ENCODE results near the gene SMIM1.

Gene SMIM1

DNA sequence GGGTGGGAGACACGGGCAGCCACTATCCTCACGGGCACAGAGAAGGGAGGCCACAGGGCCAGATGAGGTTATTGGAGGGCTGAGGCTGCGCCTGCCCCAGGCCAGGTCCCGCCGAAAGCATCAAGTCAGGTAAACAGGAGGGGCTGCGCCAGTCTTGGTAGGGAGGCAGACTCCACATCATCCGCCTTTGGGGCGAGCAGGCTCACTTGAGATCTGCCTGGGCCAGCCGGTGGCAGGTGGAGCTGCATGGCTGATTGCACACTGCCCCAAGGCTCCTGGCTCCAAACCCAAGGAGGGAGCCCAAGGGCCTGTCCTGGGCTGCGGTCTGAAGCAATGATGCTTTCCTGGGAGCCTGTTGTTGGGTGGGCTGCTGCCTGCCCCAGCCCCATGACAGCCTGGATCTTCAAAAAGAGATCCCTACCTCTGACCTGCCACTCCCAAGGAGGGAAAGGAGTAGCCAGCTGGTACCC, 4.6 kb downstream of the SMIM1 start:
- DNase-seq (ENCODE audit: low read depth) = no peak

DNA sequence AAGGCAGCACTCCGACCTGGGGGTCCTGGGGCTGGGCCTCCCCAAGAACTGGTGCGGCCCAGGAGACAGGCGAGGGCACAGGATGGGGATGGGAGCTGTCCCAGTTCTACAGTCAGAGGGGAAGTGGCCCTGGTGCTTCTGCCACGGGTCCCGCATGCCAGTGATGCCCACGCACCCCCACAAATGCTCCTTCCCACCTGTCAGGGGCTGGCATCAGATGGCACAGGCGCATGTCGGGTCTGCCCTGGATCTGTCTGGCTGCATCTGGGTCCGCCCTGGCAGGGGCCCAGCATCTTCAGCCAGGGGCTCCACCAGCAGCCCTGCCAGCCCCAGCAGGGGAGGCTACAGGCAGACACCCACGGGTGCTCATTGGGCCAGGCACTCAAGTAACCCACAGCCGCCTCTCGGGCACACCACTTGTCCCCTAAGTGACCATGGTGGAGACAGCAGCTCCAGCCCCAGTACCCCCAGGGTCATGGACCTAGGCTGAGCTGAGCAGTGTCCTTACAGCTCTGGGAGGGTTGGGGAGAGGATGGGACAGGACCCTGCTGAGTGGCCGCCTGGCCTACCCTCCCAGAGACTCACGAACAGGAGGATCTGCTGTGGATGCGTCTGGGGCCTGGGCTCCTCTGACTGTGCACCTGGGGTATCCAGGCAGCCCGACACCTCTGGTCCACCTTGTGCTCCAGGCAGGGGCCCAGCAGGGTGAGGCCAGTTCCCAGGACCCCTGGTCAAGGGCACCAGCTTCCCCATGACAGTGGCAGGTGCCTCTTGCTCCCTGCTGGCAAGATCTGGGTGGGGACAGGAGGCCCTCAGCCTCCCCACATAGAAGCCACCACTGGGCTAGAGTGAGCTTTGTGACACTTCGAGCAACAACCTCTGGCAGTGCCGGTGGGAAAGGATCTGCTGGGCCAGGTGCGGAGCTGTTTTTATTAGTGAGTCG, 5.4 kb downstream of the SMIM1 start:
- DNase-seq (ENCODE audit: low read depth) = no peak

DNA sequence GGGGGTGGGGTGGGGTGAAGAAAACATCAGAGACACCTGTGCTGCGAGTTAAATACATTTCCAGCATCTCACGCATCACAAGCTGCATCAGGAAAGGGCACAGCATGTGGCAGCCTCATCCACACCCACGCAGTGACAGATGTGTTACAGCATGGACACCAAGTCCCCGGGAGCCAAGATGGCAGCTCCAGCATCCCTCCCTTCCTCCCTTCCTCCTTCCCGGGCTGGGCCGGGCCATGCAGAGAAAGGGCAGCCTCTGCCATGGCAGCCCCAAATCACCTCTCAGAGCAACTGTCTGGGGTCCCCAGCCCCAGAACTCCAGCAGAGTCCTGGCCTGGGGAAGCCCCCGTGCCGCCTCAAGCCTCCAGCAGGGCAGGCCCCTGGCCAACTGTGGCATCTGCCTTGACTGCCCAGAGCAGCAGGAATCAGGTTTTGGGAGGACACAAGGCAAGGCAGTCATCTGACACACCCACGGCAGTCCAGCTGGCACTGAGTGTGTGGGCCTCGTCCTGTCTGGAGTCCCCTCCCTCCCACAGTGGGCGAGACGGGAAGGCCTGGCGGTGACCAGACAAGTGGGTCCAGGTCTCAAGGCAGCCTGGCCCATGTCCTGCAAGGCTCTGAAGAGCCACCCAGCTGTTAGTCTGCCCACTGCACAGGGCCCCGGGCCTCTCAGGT, 6.2 kb downstream of the SMIM1 start:
- DNase-seq (ENCODE audit: low read depth) = no peak

DNA sequence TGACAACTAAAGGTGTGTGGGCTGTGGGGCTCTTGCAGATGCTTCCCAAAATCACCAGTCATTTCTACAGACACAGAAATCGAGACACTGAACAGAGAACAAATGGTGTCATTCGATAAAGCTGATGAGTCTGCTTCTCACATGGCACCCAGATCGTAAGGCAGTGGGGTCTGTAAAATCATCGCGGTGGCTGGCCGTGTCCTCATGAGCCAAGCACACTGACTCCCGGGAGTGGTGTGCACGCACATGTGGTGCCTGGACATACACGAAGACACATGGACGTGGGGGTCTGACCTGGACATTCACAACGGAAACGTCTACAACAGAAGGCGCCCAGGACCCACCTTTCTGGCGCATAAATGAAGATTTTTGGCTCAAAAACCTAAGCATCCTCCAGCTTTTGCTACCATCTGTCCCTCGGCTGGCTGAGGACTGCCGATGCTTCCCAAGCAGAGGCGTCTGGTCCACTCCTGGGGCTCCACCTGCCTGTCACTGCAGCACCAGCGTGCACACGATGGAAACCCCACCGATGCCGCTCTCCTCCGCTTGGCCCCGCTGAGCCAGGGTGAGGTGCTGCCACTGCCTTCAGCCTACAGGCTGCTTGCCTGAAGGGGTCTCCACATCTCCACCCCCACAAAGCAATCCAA, 6.8 kb downstream of the SMIM1 start:
- no peak for DNase-seq (ENCODE audit: low read depth)

DNA sequence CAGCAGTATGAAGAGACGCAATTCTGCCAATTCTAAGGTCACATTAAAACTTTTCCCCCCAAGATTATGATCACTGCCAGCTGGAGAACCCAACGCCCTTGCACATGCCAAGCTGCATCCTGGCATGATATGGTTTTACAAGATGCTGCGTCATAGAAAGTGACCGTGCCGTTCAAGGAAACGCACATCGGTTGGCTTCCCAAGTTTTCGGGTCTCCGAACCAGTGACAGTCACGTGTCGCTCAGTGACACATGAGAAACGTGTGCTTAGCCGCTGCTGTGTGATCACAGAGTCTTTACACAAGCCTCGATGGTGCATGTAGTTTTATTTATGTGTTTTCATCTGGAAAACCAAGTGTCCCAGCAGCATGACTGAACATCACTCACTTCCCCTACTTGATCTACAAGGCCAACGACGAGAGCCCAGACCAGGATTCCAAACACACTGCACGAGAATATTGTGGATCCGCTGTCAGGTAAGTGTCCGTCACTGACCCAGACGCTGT, 7.4 kb downstream of the SMIM1 start:
- no peak for DNase-seq (ENCODE audit: low read depth)

DNA sequence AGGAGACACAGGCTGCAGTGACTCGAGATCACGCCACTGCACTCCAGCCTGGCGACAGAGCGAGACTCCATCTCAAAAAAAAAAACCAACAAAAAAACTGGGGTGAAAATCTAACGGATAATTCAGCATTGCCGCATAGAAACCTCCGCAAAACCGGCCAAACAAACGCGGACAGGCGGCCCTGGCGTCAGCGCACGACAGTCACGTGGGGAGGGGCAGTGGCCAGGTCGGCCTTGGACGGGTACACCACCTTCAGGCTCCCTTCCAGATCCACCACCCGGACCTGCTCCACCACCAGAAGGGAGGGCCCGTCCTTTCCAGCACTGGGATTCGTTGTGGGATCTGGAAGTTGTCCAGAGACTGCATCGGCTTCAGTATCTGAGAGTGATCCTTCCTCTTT, 8.4 kb downstream of the SMIM1 start:
- no peak for DNase-seq (ENCODE audit: low read depth)

DNA sequence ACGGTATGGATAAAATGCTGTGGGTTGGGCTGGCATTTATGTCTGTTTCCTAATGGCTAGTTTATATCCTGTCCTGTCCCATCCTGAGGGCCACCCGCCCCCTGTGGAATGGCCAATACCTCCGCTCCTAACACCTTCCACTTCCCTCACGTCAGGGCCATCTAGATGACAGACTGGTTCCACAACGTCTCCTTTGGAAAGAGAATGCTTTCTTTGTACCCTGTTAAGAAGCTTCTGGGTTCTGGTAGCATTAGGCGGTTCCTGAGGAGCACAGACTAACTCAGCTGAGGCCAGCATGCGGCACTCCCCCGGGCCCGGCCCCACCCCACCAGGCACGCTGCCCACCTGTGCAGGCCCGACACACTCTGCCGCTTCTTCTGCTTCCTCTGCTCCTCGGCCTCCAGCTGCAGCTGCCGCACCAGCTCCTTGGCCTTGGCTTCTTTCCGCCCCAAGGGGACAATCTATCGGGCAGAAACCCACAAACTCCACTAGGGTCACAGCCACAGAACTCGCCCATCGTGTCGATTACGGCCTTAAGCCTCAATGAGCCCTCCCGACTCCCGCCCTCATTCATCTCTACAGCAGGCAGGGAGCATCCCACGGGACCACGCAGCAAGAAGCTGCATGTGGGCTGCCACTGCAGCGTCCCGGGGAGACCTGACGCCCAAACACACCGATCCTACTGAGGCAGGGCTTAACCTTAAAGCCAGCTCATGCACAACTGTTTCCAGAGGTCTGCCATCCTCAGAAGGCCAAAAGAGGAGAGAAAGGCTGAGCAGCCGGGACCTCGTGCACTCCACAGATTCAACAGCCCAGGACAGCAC, 11.3 kb downstream of the SMIM1 start:
- DNase-seq (ENCODE audit: low read depth) = no peak

DNA sequence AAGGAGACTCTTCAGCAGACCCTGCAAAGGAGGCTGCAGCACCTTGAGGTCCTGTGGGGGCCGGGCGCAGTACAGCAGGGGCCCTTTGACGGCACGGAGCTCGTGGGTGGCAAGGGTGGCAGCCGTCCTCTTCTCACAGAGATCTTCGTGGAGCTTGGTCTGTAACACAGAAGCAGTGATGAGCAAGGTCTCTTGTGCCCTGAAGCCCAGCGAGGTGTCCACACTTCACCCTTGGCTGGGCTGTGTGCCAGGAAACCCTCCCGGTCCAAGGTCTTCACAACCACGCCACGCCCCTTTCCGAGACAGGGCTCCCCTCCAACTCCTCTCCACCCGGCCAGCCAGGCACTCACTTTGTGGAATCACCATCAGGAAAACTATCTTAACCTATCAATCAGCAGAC, 12.5 kb downstream of the SMIM1 start:
- no peak for DNase-seq (ENCODE audit: low read depth)

DNA sequence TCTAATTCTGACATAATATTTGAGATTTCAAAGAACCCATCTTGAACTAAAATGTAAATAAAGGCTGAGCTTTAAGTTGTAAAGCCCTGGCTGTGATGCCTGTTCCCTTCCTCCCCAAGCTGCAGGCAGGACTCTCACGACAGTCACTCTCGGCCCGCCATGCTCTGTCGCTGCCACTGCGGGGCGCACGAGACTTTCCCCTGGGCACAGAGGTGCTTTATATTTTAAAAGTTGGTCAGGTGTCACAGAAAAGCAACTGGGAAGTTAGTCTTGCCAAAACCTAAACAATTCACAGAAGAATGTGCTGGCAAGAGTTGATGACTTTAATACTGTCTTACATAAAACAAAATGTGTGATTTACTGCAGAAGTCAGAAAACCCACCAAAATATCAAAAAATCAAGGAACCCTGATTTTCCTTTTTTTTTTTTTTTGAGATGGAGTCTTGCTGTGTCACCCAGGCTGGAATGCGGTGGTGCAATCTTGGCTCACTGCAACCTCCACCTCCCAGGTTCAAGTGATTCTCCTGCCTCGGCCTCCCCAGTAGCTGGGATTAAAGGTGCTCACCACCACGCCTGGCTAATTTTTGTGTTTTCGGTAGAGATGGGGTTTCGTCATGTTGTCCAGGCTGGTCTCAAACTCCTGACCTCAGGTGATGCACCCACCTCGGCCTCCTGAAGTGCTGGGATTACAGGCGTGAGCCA, 13.1 kb downstream of the SMIM1 start:
- no peak for DNase-seq (ENCODE audit: low read depth)

DNA sequence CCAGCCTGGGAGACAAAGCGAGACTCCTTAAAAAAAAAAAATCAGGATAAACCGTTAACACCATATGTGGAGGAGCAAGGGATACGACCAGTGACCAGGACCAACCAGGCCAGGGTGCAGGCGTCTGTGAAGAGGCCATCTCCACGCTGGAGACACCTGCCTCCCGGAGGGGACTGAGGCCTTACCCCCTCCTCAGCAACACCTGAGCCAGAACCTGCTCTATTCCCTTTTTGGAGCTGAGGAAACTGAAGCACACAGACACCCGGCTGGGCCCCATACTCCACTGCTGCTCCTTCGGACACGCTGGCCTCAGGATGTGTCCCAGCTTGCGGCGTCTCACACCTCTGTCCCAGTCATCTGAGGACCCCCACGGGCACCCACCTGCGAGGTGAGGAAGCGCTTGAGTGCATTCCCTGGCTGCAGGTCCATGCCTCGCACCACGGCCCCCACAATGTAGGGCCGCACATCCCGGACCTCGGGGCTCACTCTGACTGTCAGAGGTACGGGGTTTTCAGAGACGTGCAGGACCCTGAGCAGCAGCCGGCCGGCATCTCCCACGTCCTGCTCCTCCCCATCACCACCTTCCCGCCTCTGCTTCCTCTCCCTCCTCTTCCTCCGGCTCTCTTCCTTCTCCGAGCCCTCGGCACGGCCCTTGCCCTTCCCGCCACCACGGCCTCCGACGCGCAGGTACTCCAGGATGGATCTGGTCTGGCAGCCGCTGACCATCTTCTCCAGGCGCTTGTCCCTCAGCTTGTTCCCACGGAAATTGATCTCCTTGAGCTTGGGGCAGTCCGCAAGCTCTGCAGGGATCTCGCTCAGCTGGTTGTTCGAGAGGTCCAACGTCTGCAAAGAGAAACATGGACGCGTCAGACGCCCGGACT, 14.2 kb downstream of the SMIM1 start:
- no peak for DNase-seq (ENCODE audit: low read depth)

DNA sequence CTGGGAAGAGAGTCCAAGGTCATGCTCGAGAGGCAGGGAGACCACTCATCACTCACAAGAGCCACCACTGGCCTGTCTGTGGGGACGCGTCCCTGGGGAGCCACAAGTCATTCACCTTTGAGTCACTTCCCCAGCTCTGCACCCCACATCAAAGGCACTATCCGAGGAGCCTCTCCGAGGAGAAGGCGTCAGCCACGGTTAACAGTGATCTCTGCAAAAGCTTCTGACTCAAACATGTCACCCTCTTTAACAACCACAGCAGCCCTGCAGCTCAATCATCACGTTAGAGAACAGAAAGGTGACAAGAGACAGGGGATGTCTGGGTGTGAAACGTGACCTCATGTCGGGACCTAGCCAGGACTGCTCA, 14.8 kb downstream of the SMIM1 start:
- DNase-seq (ENCODE audit: low read depth) = no peak

DNA sequence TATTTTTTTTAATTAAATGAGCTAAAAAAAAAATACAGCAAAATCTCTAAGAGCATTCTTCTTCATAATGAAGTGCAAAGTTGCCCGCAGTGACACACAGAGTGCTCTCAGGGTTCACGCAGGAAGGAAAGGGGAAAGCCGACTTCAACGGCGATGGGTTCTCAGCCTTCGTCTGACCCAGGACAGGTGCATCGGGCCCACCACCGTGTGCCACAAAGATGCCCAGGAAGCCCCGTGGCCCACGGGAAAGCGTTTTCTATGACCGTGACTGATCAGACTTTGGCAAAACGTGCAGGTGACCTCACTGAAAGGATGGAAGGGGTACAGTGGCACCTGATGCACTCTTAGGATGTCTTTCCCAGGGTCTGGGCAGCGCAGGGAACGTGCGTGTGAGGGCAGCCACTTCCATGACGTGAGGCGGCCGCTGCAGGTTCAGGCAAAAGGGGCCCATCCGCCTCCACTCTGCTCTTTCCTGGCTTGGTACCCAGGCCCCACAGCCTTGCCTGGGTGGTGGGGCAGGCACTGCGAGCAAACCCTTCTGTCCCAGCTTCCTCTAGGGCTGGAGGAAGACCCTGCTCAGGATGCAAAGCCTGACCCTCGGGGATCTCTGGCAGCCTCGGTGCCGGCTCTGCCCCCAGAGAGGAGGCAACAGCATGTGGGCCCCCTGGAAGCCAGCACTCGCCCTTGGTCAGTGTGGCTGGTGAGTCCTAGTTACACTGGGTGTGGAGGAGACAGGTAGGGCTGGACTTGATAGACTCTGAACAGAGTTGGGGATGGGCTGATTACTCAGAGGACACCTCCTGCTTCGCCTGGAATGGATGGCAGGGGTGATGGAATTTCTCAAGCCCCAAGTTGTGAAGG, 15.4 kb downstream of the SMIM1 start:
- DNase-seq (ENCODE audit: low read depth) = no peak

DNA sequence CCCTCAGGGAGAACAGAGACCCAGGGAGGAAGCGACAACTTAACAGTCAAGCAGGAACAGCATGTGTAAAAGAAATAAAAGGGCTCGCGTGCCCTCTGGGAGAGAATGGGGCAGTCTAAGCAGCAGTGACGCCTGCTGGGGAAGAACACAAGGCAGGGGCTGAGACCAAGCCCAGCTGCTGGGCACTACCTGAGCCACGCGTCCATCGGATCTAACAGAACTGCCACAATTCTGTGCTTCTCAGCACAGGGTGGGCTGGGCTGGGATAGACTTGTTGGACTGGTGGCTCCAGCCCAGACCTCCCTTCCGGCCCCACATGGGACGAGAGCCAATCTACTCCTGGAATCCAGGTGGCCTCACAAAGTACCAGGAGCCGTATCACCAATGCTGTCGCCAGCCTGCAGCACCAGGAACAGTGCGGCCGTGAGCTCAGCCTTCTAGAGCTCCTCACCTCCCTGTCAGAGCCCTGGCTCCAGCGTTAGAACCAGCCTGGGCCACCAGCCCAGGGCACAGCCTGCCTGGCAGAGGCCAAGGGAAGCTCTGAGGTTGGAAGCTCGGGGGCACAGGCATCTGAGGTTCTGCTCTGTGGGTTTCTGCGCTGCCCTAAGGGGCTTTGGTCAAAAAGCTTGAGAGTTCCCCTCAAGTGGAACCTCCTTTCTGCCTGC, 16.3 kb downstream of the SMIM1 start:
- DNase-seq (ENCODE audit: low read depth) = no peak

DNA sequence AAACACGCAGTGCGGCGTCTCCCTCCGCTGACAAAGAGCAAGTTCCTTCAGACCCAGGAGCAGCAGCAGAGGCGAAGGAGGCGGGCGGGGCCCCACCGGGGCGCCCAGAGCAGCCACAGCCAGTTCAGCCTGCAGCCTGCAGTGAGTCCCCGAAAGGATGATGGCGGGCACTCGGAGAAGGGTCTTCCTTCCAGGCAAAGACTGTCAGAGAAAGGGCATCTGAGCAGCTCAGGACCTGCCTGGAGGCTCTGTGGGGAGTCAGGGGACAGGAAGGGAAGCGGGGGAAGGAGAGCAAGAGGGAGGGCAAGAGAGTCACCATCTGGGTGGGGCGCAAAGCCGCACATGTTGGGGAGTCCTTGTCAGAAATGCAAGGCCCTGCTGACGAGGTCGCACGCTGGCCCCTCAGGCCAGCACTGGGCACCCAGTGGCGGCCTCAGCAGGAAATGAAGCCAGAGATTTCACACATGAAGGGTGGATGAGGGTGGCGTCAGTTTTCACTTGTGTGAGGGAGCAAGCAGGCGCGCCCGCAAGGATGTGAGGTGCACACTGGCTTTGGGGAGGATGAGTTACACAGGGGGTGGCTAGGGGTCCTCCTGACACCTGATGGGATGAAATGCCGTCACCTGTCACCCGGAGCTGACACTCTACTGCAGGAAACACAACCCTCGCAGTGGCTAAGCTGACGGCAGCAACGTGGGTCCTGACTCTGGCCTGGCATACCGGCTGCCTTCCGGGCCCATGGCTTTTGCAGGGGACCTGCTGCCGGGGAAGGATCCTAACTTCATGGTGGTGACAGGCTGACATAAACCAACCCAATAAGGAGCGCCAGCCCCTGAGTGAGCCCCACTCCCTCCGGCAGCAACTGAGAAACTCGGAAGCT, 17.1 kb downstream of the SMIM1 start:
- DNase-seq (ENCODE audit: low read depth) = no peak

DNA sequence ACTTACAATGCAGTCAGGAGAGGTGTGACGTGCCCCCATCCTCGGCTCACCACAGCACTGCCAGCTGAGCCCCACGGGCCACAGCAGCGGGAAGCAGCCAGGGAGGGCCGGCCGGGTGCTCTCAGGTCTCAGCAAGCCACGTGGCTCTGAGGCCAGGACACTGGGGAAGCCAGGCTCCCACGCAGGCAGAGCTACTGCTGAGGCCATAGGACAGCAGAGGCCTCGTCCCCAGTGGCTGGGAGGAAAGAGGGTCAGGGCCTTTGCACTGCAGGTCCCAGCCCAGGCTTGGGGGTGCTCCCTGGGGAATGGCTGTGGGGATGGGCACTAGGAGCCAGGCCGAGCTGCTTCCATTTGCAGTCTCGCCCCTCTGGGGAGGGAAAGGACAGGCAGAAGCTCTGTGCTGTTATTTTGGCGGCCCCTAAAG, 18.0 kb downstream of the SMIM1 start:
- DNase-seq (ENCODE audit: low read depth) = no peak

DNA sequence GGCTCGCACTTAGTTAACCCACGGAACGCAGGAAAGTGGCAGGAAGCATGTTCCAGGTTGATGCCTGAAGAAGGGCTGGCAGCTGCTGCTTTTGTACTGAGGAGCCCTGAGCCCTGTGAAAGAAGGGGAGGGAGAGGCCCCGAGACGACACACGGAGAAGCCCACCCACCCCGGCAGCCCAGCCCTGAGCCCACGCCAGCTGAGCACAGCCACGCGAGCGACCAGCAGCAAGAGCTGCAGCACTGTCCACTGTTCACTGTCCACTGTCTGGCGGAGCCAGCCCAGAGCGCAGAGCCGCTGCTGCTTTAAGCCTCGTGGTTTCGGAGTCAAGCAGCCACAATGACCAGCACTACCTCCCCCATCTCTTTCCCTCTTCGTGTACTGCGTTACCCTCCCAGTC, 18.4 kb downstream of the SMIM1 start:
- no peak for DNase-seq (ENCODE audit: low read depth)

DNA sequence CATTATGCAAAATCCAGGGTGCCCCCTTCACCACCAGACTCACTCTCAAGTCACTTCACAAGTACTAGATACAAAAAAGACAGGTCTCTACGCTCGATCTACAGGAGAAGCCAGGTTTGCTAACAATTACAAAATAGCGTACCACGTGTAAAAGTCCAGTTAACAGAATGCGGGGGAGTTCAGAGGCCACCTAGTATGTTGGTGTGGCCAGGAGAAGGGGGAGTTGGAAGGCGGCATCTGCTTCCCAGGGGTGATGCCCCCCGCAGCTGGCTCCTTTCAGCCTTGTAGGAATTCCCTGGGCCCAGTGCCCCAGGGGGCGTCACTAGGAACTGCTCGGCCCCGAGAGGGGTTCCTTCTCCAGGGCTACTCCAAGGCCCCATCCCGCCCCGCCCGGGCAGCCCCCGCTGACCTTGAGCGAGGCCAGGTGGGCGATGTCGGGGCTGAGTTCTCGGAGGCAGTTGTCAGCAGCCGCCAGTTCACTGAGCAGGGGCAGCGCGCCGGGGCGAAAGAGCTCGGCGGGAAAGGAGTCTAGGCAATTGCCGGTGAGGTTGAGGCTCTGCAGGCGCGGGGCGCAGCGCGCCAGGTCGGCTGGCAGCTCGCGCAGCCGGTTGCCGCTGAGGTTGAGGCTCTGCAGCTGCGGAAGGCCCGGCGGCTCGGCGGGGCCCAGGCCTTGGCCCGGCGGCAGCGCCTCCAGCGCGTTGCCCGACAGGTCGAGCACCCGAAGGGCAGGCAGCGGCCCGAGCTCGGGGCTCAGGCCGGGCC, 23.1 kb downstream of the SMIM1 start:
- DNase-seq (ENCODE audit: low read depth) = no peak
